Fibroblast of lung (primary cell): ENCODE results near the gene SENP1.

Experiments used
- CTCF ChIP-seq, 2 donors: IDR thresholded peaks in 1 of 2; conservative IDR thresholded peaks in 1 of 2; 1 replicate in 1 of 2; 2 replicates in 1 of 2; pipeline ENCODE4 v1.5.1; 2011 to 2012; ENCODE audit warnings: low read length in 2 of 2, control low read depth in 1 of 2, inconsistent platforms in 1 of 2, low read depth in 1 of 2, mild to moderate bottlenecking in 1 of 2
- EZH2 ChIP-seq: IDR thresholded peaks from 2 replicates; pipeline ENCODE4 v1.5.1; 2012; ENCODE audit warnings: low read length, control low read depth, mild to moderate bottlenecking; ENCODE audit errors: missing control alignments

GRCh38 chr12:48026060-48026827 is 79.6 kb downstream of the SENP1 start:
- no peak for TF ChIP-seq CTCF (conservative IDR thresholded peaks at IDR 0.05 in 1 of 2, IDR thresholded peaks at IDR 0.05 in 1 of 2; ENCODE audit: low read depth in 1 of 2, low read length in 2 of 2)
- no peak for TF ChIP-seq EZH2
